ENCODE measurements around the gene TSPAN18.

DNA sequence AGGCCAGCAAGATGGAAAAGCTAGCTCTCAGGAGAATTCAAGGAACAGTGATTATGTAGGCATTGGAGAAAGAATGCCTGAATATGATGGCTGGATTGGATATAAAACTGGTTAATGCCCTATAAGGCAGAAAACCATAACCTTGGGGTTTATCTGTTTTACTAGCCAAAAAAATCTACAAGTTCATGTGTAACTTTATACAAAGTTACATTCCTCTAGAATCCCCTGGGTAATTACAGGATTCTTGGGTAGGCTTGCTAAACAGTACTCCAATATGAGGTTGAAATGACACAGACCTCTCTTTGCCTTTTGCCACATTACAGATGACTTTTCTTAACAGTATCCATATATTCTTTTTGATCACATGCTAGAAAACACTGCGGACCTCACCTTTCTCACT is 26.0 kb downstream of the TSPAN18 start:
- TF ChIP-seq, protein P1, sequence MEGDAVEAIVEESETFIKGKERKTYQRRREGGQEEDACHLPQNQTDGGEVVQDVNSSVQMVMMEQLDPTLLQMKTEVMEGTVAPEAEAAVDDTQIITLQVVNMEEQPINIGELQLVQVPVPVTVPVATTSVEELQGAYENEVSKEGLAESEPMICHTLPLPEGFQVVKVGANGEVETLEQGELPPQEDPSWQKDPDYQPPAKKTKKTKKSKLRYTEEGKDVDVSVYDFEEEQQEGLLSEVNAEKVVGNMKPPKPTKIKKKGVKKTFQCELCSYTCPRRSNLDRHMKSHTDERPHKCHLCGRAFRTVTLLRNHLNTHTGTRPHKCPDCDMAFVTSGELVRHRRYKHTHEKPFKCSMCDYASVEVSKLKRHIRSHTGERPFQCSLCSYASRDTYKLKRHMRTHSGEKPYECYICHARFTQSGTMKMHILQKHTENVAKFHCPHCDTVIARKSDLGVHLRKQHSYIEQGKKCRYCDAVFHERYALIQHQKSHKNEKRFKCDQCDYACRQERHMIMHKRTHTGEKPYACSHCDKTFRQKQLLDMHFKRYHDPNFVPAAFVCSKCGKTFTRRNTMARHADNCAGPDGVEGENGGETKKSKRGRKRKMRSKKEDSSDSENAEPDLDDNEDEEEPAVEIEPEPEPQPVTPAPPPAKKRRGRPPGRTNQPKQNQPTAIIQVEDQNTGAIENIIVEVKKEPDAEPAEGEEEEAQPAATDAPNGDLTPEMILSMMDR (conservative IDR thresholded peaks at IDR 0.05; ENCODE audit: low read depth, low read length), result no peak
- no peak for TF ChIP-seq EZH2 (IDR thresholded peaks at IDR 0.05; ENCODE audit: low read length, unreplicated experiment)
- no peak for TF ChIP-seq EZH2phosphoT487 (IDR thresholded peaks at IDR 0.05; ENCODE audit: borderline replicate concordance, low read length)
